Stimulated activated CD4-positive, alpha-beta T cell treated with anti-CD3 and anti-CD28 coated beads, Interleukin-15, amount 100 ng/mL, for 1 hour (primary cell): ENCODE measurements around the gene AHR.
A peak's percentile ranks its signal among the peaks of the same experiment; 100 is the strongest.

Experiments
- DNase-seq, 2 donors: peaks; one replicate each; pipeline ENCODE4 v3.0.0-alpha.2; 2020; ENCODE audit warnings: low read depth in 1 of 2, low spot score in 1 of 2

The AHR gene

DNA sequence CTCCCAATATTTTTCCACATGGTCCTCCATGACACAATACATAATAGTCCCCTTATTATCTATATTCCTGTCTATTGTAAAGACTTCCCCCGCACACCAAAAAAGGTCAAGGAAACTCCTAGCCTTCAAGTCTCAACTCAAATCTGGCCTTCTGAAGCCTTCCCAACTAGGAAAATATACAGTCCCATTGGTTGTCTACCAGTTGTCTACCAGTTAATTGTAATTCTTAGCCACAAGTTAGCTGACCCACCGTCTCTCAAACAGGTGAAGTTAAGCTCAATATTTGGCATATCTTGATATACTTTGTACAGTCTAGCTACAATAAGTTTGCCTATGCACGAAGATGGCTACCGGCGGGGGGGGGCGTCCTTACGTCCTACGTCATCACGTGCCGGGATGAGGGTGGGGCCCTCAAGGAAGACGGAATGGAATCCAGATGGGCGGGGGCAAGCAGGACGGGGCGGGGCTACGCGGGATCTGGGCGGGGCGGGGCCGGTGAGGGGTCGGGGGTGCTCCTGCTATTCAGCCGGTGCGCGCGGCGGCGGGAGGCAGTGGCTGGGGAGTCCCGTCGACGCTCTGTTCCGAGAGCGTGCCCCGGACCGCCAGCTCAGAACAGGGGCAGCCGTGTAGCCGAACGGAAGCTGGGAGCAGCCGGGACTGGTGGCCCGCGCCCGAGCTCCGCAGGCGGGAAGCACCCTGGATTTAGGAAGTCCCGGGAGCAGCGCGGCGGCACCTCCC is at the start of gene AHR:
Gene AHR (plus strand): TSS at position 551 of the 738 bp plus-strand sequence. CDS start 613 bp downstream, outside the sequence.
- peak; percentile 72 to 85 for DNase-seq

DNA sequence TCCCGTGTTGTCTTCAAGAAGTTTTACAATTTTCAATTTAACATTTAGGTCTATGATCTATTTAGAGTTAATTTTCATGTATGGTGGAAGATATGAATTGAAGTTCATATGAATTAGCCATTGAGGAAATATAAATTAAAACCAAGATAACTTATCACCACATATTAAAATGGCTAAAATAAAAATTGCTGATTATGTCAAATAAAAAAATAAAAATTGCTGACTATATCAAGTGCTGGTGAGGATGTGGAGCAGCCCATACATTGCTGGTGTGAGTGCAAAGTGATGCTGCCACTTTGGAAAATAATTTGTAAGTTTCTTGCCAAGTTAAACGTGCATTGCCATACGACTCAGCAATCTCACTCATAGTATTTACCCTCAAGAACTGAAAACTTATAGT is 44.6 kb upstream of the AHR start:
- no peak for DNase-seq

DNA sequence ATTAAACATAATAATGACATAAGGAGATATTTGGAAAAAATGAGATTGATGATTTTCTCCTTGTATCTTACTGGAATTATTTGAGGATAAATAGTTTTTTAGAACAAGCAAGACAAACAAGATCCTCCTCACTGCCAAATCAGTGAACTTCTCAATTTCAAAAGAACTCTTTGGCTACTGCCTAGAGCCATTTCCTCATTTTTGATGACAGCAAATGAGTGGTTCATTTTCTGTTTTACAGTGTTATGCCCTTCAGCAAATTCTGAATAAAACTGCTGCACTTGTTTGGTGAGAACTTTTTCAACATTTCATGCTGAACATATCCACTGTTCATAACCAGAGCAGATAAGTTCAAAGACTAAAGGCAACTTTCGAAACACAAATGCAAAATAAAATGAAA is 42.5 kb upstream of the AHR start:
- DNase-seq: no peak

DNA sequence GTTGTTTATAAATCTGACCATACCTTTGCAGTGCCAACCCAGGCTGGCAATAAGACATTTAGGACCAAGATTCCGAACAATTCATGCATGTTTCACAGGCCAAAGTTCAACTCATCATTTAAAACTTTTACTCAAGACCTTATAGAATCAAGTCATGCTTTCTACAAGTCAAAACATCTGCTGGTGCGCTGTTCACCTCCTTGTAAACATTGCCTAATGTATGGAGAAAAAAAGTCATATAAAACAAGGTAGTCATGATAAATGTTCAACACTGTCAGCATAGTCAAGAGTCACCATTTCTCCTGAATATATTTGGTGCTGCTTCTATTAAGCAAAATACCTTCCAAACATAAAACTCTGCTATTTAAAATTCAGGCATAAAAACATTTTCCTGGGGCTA is 42.1 kb upstream of the AHR start:
- no peak for DNase-seq

DNA sequence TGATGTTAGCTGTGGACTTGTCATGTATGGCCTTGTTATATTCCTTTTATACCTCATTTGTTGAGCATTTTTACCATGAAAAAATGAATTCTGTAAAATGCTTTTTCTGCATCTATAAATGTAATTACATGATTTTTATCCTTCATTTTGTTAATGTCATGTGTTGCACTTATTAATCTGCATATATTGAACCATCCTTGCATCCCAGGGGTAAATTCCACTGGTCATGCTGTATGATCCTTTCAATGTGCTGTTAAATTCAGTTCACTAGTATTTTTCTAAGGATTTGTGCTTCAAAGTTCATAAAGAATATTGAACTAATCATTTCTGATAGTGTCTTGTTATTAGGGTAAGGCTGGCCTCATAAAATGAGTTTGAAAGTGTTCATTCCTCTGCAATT is 31.9 kb upstream of the AHR start:
- DNase-seq: no peak

DNA sequence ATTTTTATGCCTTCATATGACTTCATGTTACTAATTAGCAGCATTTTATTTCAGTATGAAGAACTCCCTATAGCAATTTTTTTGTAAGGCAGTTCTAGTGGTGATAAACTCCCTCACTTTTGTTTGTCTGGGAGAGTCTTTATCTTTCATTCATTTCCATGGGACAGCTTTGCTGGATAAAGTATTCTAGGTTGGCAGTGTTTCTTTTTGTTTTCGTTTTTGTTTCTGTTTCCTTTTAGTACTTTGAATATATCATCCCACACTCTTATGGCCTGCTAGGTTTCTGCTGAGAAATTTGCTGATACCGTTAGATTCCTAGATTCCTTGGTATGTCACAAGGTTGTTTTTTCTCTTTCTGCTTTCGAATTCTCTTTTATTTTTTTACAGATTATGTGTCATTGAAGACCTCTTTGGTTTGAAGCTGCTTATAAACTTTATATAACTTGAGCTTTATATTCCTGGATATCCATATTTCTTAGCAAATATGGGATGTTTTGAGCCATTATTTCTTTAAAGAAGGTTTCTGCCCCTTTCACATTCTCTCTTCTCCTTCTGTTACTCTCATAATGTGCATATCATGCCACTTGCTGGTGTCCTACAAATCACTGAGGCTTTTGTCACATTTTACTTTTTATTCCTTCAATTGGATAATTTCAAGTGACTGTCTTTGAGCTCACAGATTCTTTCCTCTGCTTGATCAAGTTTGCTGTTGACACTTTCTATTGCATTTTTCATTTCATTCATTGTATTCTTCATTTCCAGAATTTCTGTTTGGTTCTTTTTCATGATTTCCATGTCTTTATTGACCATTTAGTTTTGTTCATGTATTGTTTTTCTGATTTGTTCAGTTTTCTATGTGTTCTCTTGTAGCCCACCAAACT is 28.9 kb upstream of the AHR start:
- DNase-seq: no peak

DNA sequence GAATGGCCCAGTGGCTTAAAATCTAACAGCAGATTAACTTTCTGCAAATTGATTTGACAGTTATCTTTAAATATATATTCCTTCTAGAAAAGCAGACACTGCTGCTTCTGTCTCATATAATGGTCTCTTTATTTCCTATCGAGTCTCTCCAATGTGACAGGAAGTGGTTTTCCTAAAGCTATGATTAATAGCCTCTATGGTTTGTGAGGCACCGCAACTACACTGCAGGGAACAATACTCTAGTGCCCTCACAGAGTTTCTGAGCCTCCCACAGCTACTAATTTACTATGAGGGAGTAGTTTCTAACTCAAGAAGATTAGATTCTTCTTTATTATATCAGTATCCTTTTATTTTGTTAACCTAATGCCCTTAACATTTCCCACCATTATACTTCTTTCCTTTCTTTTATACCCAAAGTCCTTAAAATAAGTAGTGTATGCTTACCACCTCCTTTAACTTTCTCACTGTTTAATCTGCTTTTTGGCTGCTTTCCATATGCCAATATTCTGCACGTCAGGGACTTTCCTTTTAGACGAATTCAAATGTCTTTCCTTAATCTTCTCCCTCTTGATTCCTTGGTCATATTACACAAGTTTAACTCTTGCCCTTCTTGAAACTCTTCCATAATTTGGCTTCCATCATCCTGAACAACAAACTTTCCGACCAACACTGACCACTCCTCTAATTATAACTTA is 23.8 kb upstream of the AHR start:
- no peak for DNase-seq

DNA sequence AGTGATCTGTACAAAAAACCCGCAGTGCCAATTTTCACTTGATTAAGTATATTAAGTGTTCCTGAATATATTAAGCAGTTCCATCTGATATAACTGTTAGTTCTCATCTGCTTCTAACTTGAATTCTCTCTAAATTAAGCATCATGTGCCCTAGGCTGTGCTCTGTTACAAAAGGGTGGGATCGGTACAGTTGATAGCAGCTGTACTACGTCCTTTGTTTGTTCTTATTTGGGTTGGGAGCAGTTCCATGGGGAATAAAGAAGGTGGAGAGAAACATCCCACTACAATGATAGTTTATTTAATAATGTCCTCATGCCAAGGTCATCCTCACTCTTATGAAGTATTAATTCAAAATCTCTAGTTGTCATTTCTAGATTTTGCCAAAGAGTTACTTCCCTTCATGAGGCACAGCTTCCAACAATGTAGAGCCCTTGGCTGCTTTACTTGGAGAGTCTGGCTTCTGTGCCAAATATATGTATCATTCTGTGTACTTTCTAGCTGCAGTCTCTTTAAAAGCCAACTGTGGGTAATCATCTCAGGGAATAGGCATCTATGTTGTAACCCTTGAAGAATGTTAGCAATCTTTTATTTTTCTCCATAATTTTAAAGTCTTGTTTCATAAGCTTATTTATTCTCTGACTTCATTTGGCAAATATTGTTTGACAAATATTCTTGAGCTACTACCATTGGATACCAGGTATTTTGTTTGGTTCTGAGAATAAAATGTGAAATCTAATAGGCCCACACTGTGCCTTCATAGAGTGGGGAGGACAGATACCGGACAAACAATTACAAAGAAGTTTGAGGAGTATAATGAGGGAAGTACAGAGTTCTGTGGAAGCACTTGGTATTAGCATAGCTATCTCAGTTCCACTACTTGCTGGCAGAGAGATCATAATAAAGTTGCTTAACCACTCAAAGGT is 22.4 kb upstream of the AHR start:
- DNase-seq: no peak

DNA sequence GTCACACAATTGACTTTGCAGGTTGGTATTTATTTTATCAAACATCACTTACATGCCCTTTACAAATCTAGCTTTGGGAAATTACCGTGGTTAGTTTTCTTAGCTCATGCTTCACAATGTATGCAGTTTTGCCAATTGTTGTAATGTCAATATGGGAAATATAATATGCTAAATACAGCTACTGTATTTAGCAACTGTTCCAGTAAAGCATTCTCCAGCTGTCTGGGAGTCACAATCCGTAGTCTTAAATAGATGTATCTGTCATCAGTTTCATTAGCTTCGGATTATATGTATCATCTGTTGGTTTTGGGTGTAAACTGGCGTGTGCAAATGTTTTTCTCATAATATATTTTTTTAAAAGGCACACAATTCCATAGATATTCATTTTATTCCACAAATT is 19.4 kb upstream of the AHR start:
- no peak for DNase-seq

DNA sequence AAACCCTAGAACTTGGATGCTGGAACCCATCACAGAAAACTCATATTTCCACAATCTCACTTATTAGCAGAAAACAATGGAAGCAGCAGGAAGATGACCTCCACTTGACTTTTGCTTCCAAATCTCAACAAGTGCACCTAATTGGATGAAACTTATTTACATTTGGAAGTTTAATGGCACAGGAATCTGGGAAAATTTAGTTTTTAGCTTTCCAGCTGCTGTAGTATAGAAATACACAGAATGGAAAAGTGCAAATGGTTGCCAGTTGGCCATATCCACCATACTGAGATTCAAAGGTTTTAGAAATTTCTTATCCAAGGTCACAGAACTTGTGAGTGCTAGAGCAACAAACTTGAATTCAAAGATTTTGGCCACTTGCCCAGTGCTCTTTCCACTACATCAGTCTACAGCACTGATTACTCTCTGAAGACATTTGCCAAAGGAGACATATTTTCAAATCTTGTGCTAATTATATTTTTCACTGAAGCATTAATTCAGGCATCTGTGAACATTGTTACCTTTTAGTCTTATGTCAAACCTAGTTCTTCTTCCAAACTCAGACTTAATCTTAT is 9.3 kb upstream of the AHR start:
- DNase-seq: no peak

DNA sequence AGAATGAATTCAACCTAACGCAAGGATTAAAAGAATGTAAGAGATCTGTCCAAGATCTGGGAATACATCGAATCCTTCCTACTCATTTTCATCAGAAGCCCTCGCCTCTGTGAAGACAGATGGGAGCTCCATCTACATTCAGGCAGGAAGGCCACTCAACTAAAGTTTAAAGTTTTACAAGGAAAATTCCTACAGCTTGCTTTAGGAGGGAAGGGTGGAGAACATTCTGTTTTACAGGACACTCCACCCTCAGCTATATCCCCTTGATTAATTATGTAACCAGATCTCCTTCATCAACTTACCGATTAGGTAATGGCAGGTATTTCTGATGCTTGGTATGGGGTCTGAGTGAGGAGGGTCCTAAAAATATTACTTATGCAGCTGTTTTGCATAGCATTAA is 5.6 kb upstream of the AHR start:
- no peak for DNase-seq

DNA sequence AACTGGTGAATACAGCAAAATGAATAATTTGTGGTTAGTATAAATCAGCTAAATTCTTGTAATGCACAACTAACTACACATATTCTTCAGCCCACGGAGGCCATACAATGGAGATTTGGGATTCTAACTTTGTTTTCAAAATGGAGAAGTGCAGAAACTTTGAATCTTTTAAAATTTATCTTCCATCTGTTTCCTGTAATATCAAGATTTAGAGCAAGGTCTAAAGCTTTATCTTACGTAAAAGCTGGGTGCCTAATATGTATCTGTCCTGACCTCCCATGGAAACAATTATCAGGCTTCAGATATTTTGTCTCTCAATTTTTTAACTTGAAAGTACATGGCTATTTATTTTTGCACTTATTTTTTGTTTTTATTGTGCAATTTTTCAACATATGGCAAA is 5.0 kb upstream of the AHR start:
- DNase-seq: no peak

DNA sequence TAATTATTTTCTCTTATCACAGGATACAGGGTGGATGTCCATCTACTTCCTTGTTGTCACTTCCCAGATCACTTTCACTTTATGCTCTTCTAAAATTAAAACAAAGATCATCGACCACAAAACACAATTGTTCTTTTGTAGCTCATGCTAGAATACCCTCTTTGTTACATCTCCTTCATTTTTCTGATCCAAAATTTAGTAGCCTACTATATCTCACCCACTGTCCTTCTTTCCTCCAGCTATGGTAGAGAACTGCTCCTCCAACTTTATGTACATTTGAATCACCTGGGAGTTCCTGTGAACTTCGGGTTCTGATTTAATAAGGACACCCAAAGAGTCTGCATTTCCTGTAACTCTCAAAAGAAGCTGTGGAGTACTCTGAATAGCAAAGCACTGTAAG is 1.2 kb upstream of the AHR start:
- DNase-seq: no peak

DNA sequence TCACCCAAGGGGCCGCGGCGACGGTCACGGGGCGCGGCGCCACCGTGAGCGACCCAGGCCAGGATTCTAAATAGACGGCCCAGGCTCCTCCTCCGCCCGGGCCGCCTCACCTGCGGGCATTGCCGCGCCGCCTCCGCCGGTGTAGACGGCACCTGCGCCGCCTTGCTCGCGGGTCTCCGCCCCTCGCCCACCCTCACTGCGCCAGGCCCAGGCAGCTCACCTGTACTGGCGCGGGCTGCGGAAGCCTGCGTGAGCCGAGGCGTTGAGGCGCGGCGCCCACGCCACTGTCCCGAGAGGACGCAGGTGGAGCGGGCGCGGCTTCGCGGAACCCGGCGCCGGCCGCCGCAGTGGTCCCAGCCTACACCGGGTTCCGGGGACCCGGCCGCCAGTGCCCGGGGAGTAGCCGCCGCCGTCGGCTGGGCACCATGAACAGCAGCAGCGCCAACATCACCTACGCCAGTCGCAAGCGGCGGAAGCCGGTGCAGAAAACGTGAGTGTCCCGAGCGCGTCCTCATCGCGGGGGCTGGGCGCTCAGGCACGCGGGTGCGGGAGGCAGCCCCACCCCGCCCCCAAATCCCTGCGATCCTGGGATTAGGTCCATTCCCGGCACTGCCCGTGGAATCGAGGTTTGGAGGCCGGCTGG is 509 bp downstream of the AHR start:
- DNase-seq: peak; percentile 35 to 51

DNA sequence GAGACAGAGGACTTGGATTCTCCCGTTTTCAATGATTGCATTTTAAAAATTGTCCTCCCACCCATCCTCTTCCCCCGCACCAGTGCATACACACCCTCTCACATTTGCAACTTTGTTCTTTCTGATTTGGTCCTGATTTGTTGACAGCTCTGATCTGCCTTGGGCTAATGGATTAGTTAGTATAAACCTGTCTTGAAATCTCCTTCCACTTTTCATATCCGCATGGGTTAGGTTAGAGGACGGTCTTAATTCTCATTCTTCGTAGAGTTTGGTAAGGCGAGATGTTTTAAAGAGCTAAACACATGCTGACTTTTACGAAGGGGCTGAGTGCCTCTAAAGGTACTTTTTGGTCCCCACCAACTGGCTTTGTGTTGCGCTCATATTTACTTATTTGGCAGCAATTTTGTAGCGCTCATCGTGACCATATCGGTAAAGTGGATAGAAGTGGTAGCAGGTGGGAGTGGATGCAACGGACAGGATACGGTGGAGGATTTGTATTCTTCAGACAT is 1.1 kb downstream of the AHR start:
- DNase-seq: no peak

DNA sequence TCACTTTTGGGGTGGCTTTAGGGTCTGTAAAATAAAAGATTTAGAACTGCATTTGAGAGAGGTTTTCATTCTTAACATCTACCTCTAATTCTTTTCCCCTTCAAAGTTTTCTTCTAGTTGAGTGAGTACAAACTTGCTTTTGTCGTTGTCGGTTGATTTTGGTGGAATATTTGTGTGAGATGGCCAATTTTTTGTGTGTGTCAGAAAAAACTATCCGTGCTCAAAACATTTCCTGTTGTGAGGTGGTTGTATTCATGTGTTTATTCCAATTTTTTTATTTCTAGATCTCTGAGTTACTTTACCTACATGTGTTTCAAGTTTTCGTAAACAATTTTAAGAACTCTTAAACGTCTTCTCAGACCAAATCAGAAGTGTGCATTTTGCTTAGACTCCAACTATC is 1.6 kb downstream of the AHR start:
- DNase-seq: no peak

DNA sequence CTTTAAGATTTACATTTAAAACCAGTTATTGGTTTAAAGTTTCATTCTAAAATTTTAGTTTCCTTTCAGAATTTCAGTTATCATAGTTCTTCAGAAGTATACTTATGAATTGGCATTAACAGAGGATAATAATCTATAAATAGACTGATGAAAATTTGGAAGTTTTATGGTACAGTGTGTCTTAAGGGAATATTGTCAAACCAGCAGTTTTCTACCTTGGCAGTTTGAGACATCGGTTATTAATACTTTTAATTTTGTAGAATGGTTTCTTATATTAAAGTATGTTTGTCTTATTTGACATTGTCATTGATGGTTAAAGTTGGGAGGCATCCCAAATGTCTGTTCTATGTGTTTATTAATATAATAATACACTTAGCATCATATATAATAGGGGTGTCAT is 2.0 kb downstream of the AHR start:
- DNase-seq: no peak

DNA sequence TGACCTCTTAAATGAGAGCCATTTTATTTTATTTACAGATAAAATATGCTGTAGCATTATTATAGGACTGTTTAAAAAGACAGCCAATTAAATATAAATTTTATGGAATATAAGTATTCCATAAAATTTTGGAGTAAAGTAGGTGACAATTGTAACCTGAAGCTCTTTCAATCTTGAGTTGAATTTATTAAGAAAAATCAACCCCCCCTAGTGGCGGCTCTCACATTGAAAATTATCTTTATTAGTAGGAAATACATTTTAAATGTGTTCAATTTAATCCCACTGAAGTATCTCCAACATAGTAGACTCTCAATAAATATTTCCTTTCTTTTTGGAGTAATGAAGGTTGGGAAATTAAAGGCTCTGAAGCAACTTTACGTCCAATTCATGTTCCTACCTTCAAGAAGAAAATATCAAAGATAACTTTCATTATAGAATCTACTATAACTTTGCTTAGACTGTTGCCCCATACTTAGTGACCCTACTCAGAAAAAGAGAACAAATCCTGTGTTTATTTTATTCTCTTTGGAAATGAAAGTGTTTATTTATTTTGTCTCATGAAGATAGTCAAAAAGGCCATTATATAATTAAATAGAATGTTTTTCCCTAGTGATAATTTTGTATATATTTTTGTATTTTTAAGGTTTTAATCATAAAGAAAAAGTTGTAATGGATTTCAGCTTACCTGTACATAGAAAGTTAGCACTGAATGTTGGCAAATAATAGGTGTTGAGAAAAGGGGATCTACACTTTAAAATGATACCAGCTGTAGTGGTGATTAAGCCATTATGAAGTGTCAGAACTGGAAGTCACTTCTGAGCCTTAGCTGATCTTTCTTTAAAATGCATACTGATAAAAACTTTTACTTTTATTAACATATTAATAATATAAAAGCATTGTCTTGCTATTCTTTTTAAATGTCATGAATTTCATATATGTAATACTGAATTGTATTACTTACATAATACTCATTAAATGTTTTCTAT is 3.3 kb downstream of the AHR start:
- no peak for DNase-seq
